Fibroblast of skin of right biceps (primary cell): Measurements from ENCODE around the gene SCFD2.
"Not testable (repeated sequence)": the region's sequence is repeated elsewhere in the genome, so short reads cannot be mapped to it uniquely, and the experiment has no call there.

Experiments
- DNase-seq: peaks from one replicate; pipeline ENCODE4 v3.0.0-alpha.2; 2013

SCFD2 gene

GRCh38 chr4:53089936-53090729, 275.7 kb downstream of the SCFD2 start:
- peak; percentile 63 for DNase-seq

- DNase-seq = no peak
These were observed 277.7 kb downstream of the SCFD2 start for GRCh38 chr4:53088152-53088551.

- no peak for DNase-seq
These were observed 289.4 kb downstream of the SCFD2 start for GRCh38 chr4:53076374-53076958.

GRCh38 chr4:53075162-53075785, 290.6 kb downstream of the SCFD2 start:
- no peak for DNase-seq

DNA sequence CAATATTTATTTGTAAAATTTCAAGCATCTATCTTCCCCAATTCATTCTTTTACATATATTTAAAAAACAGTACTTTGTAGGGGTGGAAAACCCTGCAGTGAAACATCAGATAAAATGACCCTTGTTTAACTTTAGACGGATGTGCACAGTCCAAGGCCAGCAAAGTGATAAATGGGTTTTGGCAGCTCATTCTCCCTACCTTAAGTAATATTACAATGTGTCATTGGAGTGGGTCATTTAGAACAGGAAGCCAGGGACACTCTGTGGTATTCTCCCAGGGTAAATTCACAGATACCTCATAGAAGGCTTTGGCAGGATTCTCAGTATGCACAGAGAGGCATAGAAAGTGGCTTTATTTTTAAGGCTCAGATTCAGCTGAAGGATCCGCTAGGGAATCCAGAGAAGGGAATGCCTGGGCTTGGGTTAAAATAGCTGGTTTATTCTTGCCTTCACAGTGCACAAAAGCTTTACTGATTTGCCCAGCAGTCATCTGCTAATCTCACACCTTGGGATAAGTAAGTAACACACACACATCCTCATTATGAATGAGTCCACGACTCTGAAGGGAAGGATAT, 297.0 kb downstream of the SCFD2 start:
- DNase-seq = peak; percentile 60

GRCh38 chr4:53067125-53067802, 298.6 kb downstream of the SCFD2 start:
- DNase-seq = no peak

DNA sequence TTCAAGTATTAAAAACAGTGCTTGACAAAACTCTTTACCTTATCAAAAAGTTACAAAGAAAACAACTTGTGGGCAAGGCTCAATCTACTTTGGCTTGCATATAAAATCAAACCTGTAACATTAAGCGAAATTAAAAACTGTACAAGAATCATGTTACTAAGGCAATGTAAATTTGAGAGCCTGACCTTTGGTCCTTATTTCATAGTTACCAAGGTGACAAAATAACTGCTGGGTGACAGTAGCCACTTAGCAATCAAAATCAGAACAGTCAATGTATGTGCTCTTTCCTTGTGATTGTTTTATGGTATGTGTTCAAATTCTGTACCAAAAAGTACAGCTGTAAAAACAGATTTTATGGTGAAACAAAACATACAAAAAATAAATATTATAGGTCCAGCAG, 299.7 kb downstream of the SCFD2 start:
- no peak for DNase-seq

DNA sequence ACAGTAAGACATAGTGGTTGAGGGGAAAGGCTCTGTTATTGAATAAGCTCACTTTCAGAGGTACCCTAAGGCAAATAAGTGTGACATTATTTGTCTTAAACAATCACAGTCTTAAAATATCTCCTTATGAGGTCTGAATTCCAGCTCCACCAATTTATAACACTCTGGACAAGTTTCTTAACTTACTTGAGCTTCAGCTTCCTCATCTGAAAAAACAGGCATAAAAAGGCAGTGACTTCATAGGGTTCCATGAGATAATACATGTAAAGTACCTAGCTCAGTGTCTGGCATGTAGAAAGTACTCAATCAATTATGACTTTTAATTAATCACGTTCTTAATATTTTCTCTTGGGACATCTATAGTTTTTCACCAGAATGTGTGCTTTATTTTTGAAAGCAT, 301.3 kb downstream of the SCFD2 start:
- no peak for DNase-seq

DNA sequence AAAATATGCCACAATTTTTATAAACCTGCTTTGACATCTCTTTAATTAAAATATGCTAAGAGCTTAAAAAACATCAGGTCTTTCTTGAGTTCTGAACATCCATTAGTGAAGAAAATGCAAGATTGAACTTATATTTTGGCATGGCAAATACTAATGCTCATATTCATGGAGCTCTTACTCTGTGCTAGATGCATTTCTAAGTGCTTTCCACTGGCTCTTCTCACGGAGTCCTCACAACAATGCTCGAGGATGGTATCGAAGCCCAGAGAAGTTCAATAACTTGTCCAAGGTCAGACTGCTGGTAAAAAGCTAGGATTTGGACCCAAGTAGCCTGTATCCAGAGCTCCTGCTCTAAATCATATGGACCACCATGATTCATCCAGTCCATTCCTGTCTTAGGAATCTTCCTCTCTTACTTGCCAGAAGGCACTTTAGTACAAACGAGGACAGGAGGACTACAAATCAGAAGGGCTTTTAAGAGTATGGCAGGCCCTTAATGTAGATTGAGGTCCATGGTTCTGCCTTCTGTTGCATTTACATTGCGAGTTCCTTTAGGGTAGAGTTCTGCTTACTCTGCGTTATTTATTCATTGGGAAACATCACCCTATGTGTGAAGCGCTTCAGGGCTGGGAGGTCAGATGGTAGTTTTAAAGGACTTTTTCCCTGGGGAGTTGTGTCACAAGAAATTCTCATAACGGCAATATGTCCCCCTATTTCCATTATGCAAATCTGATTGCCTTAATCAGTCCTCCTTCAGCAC, 304.6 kb downstream of the SCFD2 start:
- no peak for DNase-seq

DNA sequence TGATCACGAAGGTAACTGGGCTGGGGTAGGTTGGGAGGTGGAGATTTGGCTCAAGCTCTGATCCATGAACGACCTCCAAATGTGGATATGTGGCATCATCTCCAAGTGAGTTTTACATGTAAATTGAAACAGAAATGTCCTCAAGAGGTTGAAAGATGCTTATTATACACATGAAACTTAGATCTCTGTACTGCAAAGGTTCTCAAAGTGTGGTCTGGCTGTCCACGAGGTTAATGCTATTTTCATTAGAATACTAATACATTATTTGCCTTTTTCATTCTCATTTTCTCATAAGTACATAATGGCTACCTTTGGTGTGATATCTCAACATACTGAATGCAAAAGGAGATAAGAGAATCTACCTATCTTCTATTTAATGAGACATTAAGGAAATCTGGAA, 305.6 kb downstream of the SCFD2 start:
- DNase-seq = no peak

GRCh38 chr4:53059871-53060270, 306.0 kb downstream of the SCFD2 start:
- no peak for DNase-seq

DNA sequence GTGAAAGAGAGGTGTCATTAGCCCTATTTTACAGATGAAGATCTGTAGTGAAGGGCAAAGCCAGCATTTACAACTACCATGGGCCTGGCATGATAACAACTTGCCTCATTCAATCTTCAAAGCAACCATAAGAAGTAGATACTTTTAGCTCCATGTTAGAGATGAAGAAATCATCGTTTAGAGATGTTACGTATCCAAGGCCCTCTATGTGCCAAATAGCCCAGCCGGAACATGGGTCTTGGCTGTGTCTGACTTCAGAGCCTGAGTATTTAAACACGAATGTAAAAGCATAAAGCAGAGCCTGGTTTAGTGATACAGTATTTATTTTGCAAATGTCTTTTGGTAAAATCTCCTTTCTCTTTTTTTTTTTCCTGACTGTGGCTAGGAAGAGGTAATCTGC, 306.6 kb downstream of the SCFD2 start:
- DNase-seq = no peak

DNA sequence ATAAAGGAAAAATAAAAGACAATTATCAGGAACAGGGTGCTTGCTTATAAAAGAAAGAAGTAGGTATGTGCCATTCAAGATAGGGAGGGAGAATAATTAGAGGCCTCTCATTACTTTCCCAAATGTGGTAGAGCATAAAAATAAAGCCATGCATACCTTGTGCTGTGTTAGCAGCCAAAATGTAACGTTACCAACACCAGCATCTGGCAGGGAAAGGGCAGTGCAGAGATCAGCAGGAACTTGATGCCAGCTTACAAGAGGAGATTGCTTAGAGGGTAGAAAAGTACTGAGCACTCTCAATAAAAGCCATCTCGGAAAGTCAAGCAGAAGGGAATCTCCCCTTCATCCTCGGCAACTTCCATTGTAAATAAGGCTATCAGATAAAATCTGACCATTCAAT, 308.2 kb downstream of the SCFD2 start:
- no peak for DNase-seq

DNA sequence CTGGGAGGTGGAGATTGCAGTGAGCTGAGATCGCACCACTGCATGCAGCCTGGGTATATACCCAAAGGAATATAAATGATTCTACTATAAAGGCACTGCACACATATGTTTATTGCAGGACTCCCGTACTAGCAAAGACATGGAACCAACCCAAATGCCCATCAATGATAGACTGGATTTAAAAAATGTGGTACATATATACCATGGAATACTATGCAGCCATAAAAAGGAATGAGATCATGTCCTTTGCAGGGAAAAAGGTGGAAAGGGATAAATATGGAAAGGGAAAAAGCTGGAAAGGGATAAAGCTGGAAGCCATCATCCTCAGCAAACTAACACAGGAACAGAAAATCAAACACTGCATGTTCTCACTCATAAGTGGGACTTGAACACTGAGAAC, 308.8 kb downstream of the SCFD2 start:
- DNase-seq = not testable (repeated sequence)

DNA sequence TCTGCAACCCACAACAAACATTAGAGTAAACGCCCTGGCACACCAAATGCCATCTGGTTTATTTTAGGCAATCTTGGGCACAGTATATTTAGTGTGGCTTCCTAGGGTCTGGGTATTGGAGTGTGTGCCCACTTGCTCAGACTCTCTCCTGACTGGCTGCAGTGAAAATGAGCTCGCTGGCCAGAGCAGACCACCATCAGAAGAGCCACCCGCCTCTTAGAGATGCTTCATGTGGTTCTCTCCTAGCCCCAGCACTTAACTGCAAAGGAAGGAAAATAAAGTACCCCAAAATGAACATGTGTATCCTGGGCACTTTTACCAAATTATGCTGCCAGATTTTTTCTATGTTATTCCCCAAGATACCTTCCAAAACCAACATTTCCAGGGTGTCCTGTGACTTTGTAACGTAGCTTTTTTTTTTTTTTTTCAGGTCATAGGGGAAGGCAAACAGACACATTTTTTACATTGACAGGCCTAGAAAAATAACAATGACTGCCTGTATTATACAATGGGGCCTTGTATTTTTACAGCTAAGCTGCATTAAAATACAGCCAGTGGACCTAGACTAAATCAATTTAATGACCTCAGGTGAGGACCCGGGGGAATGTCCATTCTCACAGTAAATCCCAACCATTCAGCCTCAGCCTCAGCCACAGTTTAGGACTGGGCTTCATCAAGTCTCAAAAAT, 310.0 kb downstream of the SCFD2 start:
- DNase-seq = no peak

- peak; percentile 91 for DNase-seq
These were observed 310.6 kb downstream of the SCFD2 start for GRCh38 chr4:53055274-53055673.

- DNase-seq = no peak
These were observed 315.5 kb downstream of the SCFD2 start for GRCh38 chr4:53050361-53050774.

DNA sequence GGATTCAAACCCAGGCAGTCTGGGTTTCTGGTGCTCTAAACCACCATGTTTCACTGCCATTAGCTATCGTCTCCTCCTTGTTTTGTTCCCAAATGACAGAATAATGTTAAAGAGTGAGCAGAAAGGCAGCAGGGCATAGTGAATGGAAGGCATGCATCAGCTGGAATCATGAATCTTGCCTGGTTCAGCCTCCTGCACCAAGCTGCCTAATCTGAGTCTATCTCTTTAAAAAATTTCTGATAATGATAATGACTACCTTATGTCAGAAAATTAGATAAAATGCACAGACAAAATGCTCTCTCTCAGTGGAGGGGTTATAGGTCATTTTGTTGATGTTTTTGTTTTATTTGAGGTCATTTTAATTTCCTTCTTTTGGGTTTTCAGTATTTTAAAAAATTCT, 316.3 kb downstream of the SCFD2 start:
- DNase-seq = no peak

GRCh38 chr4:53044651-53044960, 321.3 kb downstream of the SCFD2 start:
- peak; percentile 29 for DNase-seq

DNA sequence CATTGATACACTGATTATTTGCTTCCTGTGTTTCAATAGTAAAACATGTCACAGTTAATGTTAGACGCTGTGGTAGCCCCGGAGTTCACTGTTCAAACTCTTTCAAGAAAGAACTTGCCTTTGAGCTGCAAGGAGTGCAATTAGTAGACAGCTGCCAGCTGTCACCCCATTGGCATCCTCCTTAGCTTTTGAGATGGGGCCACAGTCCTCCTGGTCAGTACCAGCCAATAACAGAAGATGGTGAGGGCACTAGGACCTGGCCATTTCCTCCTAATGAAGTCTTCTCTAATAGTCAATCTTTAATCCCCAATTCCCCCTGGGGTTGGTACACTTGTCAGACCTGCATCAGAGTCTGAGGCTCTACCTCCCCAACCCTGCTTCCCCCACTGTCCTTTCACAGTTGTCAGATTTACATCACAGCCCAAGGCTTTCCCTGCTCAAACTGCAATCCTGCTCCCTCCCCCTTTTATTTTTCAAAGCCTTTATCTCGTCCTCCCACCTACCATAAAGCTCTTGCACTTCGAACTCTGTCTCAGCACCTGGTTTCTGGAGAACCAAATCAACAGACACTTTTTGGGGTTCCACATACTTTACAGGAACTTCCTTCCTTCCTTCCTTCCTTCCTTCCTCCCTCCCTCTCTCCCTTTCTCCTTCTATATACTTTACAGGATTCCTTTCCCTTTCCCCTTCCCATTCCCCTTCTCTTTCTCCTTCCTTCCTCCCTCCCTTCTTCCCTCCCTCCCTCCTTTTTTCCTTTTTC, 321.8 kb downstream of the SCFD2 start:
- no peak for DNase-seq

- no peak for DNase-seq
These were observed 322.8 kb downstream of the SCFD2 start for GRCh38 chr4:53043055-53043454.
